Adrenal gland (tissue), 12 donors: ENCODE data around the gene MOCS3. TPM values are rescaled to one million over a fixed set of nuclear protein-coding genes. Genes with fewer than 3 reads are reported as not detected.
A peak's percentile ranks its signal among the peaks of the same experiment; 100 is the strongest.

Experiments
- DNase-seq, 7 donors: peaks; one replicate each; pipeline ENCODE4 v3.0.0-alpha.2; 2019 to 2020
- H3K27ac ChIP-seq, 5 donors: fragments of 200-600 bp; sonication (generic) in 4 of 5; 1 replicate in 3 of 5; 2 replicates in 2 of 5; pipeline versions ENCODE4 v1.5.1 to v1.8.0; 2016 to 2020; ENCODE audit warnings: mild to moderate bottlenecking in 1 of 5
- H3K27me3 ChIP-seq: fragments of 200-600 bp; 2 replicates; pipeline ENCODE4 v1.8.0; 2021
- H3K36me3 ChIP-seq, 2 donors: fragments of 200-600 bp; replicated peaks in 1 of 2; 1 replicate in 1 of 2; 2 replicates in 1 of 2; pipeline versions ENCODE4 v1.5.1 to v1.8.0; 2018 to 2022
- H3K4me1 ChIP-seq, 2 donors: fragments of 200-600 bp; replicated peaks in 1 of 2; 1 replicate in 1 of 2; 2 replicates in 1 of 2; pipeline versions ENCODE4 v1.5.1 to v1.8.0; 2018 to 2021
- H3K4me3 ChIP-seq, 4 donors: fragments of 200-600 bp; sonication (generic) in 3 of 4; one replicate each; pipeline ENCODE4 v1.5.1; 2016 to 2018
- H3K9me3 ChIP-seq, 3 donors: fragments of 200-600 bp; sonication (generic) in 1 of 3; replicated peaks in 1 of 3; 1 replicate in 2 of 3; 2 replicates in 1 of 3; pipeline versions ENCODE4 v1.5.1 to v1.8.0; 2016 to 2021
- CTCF ChIP-seq, 6 experiments: fragments of 450-650 bp in 4 of 6; fragments of 200-600 bp in 2 of 6; sonication (generic) in 1 of 6; IDR thresholded peaks; 1 replicate in 5 of 6; 2 replicates in 1 of 6; pipeline versions ENCODE4 v1.5.1 to v1.8.0; 2016 to 2021; ENCODE audit warnings: antibody characterized with exemption in 6 of 6, mild to moderate bottlenecking in 2 of 6, moderate library complexity in 1 of 6
- POLR2A ChIP-seq, 2 donors: fragments of 450-650 bp; IDR thresholded peaks; one replicate each; pipeline ENCODE4 v1.6.1; 2017; ENCODE audit warnings: antibody characterized with exemption in 2 of 2, mild to moderate bottlenecking in 2 of 2, moderate library complexity in 1 of 2
- WGBS, 4 donors: extraction: QIAGEN DNeasy Blood & Tissue Kit in 2 of 4; methylation state at CpG; one replicate each; pipeline versions ENCODE4 v1.1.5 to v1.1.7; 2013 to 2017; 5-methylcytosine and 5-hydroxymethylcytosine counted together
- intact Hi-C, 2 donors: fragments of 100-400 bp; cut with DNase I; formaldehyde crosslinking; loops; one replicate each; pipeline versions ENCODE4 v1.14.1 to v1.15.0; 2022 to 2023
- polyA plus RNA-seq, 3 donors: library from polyadenylated mRNA; stranded (reverse); fragments of 200-250 nt in 2 of 3; fragments of 350-450 nt in 1 of 3; fragmentation: Illumina TruSeq in 1 of 3; extraction: RNeasy Lipid Tissue Mini Kit (QIAGEN cat#74804) in 1 of 3; gene quantifications; one replicate each; pipeline ENCODE4 v1.2.3, GENCODE V29; 2013 to 2014
- total RNA-seq, 9 donors: library from RNA; depleted of rRNA in 4 of 9; stranded (reverse); fragments of >200 nt in 4 of 9; fragments of 120-200 nt in 1 of 9; fragmentation: NEBNext Ultra II Directional in 1 of 9; extraction: Animal tissue kit (Norgen Biotek cat#: 25700) in 1 of 9; gene quantifications; one replicate each; pipeline versions ENCODE4 v1.1.0 to v1.2.4, GENCODE V29; 2013 to 2023
- donor health status: healthy with polysubstance abuse.
- donor health status: Bipolar disorder and iron deficiency.
- donor health status: DM: yes; HTN: yes; CAD: no.
- donor health status: DM: no; HTN: no; CAD: no.
- donor health status: DM: no; HTN: no; CAD: no.
- donor health status: DM: yes; HTN: yes; CAD: no.

MOCS3 gene
- total and polyA plus RNA-seq, 12 donors = 1.0 to 7.5 (median 5.7) TPM

- TF ChIP-seq CTCF (IDR thresholded peaks at IDR 0.05) = peak; percentile 70 to 96 (median 88)
- TF ChIP-seq POLR2A (IDR thresholded peaks at IDR 0.05) = peak in 1 of 2 donors; percentile 21
- Histone ChIP-seq H3K9me3 (no peaks in the 10 kb centered on the region), H3K4me3 (peak overlapping the region in 2 of 4 donors; percentile 67 to 78), H3K36me3 (peaks cover 0 to 10% of the 10 kb centered on the region in 2 donors), H3K27me3 (no peaks in the 10 kb centered on the region), H3K27ac (peak overlapping the region in 4 of 5 donors; percentile 54 to 91 (median 68)), H3K4me1 (peaks cover 7 to 56% of the 10 kb centered on the region in 2 donors)
- intact Hi-C loops = loop anchor here (5.0 to 10.0 kb wide), 3 partner anchors 112 to 137 kb away; no protein-coding TSS in a partner anchor
- WGBS, 4 donors = 8 to 13% (median 11%) methylated on average over 13 of the region's 13 CpGs
- DNase-seq = peak; percentile 85 to 97 (median 94)
Observed at GRCh38 chr20:50929299-50930138, 29.1 kb upstream of the MOCS3 start.

GRCh38 chr20:50930139-50930975, 28.3 kb upstream of the MOCS3 start:
- peaks cover 0 to 19% of the 10 kb centered on the region in 2 donors for H3K36me3 ChIP-seq
- WGBS, 4 donors = 0 to 10% (median 1%) methylated on average over 3 to 79 of the region's 79 CpGs
- no peaks in the 10 kb centered on the region for H3K9me3 ChIP-seq
- peak in 6 of 7 donors; percentile 23 to 39 (median 36) for DNase-seq
- intact Hi-C loops = loop anchor here in 1 of 2 donors (10.0 kb wide), 1 partner anchor 116 kb away; no protein-coding TSS in a partner anchor
- peak overlapping the region in 3 of 4 donors; percentile 67 to 81 (median 78) for H3K4me3 ChIP-seq
- peaks cover 7 to 50% of the 10 kb centered on the region in 2 donors for H3K4me1 ChIP-seq
- TF ChIP-seq POLR2A (IDR thresholded peaks at IDR 0.05) = no peak
- TF ChIP-seq CTCF (IDR thresholded peaks at IDR 0.05) = no peak
- H3K27ac ChIP-seq = peak overlapping the region in 4 of 5 donors; percentile 64 to 99 (median 94)
- H3K27me3 ChIP-seq = no peaks in the 10 kb centered on the region

GRCh38 chr20:50930976-50931305, 27.7 kb upstream of the MOCS3 start:
- no peaks in the 10 kb centered on the region for H3K9me3 ChIP-seq
- peak overlapping the region in 2 of 4 donors; percentile 59 to 78 for H3K4me3 ChIP-seq
- H3K36me3 ChIP-seq = peaks cover 0 to 24% of the 10 kb centered on the region in 2 donors
- H3K4me1 ChIP-seq = peaks cover 3 to 44% of the 10 kb centered on the region in 2 donors
- no peak for TF ChIP-seq POLR2A (IDR thresholded peaks at IDR 0.05)
- TF ChIP-seq CTCF (IDR thresholded peaks at IDR 0.05) = no peak
- peak overlapping the region; percentile 91 to 99 (median 98) for H3K27ac ChIP-seq
- intact Hi-C loops = loop anchor here in 1 of 2 donors (10.0 kb wide), 1 partner anchor 116 kb away; no protein-coding TSS in a partner anchor
- DNase-seq = no peak
- H3K27me3 ChIP-seq = no peaks in the 10 kb centered on the region
- WGBS, 4 donors = 0 to 1% methylated on average over 14 to 42 of the region's 45 CpGs; no CpG with 5 or more reads in 2 of the 4 donors
